ENCODE data around the gene RNASE9. TPM values are rescaled to one million over a fixed set of nuclear protein-coding genes. Genes with fewer than 3 reads are reported as not detected.
"Not testable (repeated sequence)": the region's sequence is repeated elsewhere in the genome, so short reads cannot be mapped to it uniquely, and the experiment has no call there.

Gene RNASE9
- total RNA-seq, 1 donor from 2014 or later = not detected

DNA sequence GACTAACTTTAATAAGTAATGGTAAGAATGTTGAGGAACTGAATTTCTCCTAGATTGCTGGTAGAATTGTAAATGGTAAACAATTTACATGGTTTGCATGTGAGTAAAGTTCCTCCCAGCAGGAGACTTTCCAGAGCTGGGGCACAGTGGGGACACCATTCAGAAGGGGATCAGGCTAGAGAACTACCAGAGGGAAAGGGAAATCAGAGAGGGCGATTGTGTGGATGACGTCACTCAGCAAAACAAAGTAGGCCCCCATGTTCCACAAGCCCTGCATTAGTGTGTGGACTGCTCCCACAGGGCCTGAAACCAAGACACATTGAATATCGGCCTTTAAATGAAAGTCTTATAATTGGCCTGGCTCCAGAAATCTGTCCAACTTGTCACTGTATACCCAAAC is 17.5 kb upstream of the RNASE9 start:
- no peak for DNase-seq (ENCODE audit: low read depth in 2 of 2)

DNA sequence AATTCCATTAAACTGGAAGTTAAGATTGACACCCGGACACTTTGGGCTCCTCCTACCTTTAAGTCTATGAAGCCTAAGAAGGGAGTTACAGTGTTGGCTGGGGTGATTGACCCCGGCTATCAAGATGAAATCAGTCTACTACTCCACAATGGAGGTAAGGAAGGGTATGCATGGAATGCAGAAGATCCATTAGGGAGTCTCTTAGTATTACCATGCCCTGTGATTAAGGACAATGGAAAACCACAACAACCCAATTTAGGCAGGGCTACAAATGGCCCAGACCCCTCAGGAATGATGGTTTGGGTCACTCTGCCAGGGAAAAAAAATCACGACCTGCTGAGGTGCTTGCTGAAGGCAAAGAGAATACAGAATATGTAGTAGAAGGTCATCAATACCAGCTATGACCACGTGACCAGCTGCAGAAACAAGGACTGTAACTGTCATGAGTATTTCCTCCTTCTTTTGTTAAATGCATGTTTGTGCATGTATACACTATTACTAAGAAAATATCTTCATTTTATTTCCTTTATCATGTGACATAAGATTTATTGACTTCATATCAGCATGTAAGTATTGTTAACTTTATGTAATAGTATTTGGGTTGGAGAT is 11.6 kb upstream of the RNASE9 start:
- not testable (repeated sequence) for DNase-seq (ENCODE audit: low read depth in 2 of 2)

DNA sequence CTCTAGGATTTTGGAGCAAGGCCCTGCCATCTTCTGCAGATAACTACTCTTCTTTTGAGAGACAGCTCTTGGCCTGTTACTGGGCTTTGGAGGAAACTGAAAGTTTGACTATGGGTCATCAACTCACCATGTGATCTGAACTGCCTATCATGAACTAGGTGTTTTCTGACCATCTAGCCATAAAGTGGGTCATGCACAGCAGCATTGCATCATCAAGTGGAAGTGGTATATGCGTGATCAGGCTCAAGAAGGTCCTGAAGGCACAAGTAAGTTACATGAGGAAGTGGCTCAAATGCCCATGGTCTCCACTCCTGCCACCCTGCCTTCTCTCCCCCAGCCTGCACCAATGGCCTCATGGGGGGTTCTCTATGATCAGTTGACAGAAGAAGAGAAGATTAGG is 9.9 kb upstream of the RNASE9 start:
- not testable (repeated sequence) for DNase-seq (ENCODE audit: low read depth in 2 of 2)

DNA sequence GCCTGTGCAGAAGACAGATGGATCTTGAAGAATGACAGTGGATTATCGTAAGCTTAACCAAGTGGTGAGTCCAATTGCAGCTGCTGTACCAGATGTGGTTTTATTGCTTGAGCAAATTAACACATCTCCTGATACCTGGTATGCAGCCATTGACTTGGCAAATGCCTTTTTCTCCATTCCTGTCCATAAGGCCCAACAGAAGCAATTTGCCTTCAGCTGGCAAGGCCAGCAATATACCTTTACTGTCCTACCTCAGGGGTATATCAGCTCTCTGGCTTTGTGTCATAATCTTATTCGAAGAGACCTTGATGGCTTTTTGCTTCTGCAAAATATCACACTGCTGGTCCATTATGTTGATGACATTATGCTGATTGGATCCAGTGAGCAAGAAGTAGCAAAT is 9.0 kb upstream of the RNASE9 start:
- DNase-seq (ENCODE audit: low read depth in 2 of 2) = not testable (repeated sequence)

DNA sequence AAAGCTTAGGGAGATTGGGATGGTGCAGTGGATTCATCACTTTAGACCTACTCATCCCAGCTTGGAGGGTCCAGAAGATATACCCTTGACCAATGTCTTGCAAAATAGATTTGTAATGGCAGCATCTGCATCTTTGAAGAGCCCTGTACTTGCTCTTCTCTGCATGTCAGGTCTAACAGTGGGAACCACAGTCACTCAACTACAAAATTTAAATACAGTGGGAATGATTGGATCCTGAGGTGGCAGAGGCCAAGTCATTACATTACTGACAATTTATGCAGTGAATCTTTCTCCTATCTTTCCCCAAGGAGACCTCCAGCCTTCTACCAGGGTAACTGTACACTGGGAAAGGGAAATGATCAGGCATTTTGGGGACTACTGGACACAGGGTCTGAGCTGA is 8.2 kb upstream of the RNASE9 start:
- no peak for DNase-seq (ENCODE audit: low read depth in 2 of 2)

DNA sequence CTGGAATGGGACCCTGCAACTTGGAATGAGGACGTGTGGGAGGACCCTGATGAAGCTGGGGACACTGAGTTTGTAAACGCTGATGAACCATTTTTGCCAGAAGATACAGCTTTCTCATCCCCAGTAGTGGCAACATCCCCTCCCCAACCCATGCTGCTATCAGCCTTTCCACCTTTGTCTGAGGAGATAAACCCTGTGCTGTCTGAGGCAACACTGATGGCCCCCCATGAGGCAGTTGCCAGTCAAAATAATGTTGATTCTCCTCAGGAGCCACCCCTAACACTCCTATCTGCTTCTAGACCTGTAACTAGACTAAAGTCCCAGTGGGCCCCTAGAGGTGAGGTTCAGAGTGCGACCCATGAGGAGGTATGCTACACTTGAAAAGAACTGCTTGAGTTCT is 7.5 kb upstream of the RNASE9 start:
- DNase-seq (ENCODE audit: low read depth in 2 of 2) = no peak

DNA sequence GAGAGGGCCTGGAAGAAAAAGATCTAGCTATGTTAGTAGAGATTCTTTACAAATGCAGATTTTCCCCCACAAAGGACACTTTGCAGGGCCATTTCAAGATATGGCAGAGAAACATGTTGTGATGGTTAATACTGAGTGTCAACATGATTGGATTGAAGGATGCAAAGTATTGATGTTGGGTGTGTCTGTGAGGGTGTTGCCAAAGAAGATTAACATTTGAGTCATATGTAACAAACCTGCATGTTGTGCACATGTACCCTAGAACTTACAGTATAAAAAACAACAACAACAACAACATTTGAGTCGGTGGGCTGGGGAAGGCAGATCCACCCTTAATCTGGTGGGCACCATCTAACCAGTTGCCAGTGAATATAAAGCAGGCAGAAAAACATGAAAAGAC is 6.4 kb upstream of the RNASE9 start:
- not testable (repeated sequence) for DNase-seq (ENCODE audit: low read depth in 2 of 2)

DNA sequence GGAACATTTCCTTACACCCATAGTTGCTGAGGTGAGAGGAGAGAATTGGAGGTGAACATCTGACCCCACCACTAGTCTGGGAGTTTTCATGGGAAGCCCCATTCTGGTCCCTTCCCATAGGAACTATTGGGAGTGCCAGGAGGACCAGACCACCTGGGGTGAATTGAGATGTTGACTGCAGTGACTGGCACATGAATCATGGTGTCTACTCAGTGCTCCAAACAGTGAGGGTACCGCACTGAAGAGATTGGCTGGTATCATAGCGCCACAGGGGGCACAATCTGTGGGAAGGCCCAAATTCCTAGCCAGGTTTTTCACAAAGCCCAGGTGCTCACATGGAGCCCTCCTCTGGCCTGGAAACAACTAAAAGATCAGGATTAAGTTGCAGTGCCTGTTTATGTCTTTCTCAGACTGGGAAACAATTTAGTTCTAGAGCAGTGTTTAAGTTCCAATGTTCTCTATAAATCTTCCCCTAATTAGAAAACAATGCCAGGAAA is 3.7 kb upstream of the RNASE9 start:
- no peak for DNase-seq (ENCODE audit: low read depth in 2 of 2)

DNA sequence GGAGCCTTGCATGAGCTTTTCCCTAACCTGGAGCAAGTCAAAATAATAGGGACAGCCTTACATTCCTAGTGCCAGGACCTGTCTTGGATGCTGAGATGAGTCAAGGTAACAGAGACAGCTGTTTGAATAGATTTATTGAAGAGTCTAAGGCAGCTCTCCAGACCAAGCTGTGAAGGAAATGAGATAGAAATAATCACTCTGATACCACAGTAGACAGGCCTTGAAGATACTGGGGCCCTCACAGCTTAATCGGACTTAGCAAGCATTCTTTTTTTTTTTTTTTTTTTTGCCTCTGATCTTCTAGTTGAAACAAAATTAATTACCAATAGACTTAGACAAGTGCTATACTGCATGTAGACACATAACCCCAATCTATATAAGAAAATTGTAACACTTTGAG is 3.1 kb upstream of the RNASE9 start:
- no peak for DNase-seq (ENCODE audit: low read depth in 2 of 2)

DNA sequence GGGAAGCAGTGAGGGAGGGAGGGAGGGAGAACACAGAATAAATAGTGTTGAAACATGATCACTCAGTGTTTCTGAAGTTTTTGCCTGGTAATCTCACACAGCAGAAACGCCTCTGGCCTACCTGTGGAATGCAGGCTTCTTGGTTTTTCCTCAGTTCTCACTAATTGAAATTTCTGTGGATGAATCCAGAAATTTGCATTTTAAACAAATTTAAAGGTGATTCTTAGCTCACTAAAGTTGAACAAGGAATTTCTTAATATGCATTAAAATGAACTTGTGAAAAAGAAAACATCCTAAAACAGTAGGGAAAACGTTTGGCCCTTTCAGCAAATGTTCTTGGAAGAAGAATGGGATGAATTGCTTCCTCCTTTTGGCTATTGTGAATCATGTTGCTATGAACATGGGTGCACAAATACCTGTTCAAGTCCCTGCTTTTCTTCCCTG is 1.4 kb downstream of the RNASE9 start:
- DNase-seq (ENCODE audit: low read depth in 2 of 2) = no peak

DNA sequence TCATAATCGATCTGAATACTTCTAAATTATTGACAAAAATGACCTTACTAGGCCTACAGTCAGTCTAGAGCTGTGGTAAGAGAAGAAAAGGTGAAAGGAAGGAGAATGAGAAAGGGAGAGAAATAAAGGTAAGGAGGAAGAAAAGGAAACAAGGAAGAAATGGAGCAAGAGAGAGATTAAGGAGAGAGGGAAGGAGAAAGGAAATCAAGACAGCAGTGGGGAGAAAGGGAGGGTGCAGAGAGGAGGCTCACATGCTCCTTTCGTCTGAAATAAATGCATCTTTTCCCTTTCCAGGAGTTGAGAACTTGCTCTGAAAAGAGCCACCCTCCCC is 3.7 kb downstream of the RNASE9 start:
- no peak for DNase-seq (ENCODE audit: low read depth in 2 of 2)

DNA sequence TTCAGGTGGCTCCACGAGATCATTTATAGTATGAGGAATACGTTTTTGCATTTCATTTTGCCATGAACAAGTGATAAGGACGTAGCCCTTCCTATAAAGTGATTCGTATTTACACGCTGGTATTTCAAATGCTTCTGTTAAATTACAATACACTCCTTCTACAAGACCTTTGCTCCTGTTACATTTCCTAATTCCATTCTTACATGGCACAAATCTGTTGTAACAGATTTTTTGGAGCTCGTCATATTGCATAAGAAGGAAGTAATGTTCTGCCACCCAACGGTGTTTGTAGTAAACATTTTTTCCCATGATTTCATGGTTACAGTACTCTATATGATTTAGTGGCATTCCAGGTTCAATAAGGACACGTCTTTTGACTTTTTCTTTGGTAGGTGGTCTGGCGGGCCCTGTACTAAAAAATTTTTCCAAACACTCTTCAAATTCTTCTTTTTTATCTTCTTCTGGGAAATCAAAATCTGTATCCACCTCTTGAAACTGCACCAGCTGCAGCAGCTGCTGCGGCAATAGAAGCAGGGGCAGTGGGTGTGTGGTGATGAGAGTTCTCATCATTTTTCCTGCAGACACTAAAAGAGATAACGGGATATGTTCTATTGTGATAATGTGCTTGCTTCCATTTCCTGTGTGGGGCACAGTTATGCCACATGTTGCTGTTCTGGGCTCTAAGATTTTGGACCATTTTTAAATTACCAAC is 4.2 kb downstream of the RNASE9 start:
- DNase-seq (ENCODE audit: low read depth in 2 of 2) = no peak

DNA sequence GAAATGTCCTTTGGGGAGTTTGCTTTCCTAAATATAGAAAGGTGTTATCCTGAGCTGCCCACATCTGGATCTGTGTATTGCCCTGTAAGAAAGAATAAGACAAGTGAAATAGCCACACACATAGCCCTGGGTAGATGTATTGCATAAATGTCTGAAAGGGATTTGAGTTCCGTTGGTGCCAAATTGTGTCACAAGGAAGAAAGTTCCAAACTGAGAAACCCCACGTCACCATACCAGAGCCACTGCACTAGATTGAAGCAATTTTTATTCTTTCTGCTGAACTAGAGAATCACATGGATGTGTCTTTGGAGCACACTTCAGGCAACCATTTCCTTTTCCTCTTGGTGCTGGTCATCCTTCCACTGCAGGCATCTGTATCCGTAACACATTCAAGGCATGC is 5.0 kb downstream of the RNASE9 start:
- no peak for DNase-seq (ENCODE audit: low read depth in 2 of 2)

DNA sequence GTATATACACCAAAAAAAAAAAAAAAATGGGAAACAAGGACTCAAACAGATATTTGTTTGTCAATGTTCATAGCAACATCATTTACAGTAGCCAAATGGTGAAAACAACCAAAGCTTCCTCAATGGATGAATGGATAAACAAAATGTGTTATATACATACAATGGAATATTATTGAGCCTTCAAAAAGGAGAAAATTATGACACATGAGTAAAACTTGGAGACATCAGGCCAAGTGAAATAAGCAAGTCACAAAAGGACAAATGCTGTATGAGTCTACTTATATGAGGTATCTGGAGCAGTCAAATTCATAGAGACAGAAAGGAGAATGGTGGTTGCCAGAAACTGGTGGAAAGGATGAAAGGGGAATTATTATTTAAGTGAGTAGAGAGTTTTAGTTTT is 7.8 kb downstream of the RNASE9 start:
- no peak for DNase-seq (ENCODE audit: low read depth in 2 of 2)

DNA sequence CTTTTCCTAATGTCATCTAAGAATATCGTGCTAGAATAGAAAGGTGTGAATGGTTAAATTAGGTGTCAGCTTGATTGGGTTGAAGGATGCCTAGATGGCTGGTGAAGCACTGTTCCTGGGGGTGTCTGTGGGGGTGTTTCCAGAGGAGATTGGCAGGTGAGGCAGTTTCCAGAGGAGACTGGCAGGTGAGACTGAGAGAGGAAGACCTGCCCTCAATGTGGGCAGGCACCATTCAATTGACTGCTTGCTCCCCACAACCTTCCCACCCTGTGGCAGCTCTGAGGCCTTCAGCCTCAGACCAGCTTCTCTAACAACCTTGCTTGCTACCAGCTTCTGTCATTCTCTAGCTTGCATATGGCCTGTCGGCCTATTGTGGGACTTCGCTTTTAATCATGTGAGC is 9.2 kb downstream of the RNASE9 start:
- DNase-seq (ENCODE audit: low read depth in 2 of 2) = no peak

DNA sequence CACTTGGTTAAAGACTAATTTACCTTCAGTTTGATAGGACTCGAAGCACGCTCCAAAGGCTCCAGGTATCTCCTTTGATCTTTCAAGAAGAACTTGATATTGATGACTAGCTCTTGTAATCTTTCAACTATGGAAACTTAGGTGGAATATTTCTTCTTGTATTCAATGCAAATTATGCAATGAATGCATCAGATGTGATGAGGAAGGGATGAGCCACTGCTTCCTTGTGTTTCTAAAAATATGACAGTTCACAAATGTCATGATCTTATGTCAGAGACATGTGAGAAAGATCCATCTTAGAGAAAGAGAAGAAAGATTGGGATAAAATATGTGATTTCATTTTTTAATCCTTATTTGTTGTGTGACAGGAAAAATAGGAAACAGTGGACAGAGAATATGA is 9.9 kb downstream of the RNASE9 start:
- DNase-seq (ENCODE audit: low read depth in 2 of 2) = no peak

DNA sequence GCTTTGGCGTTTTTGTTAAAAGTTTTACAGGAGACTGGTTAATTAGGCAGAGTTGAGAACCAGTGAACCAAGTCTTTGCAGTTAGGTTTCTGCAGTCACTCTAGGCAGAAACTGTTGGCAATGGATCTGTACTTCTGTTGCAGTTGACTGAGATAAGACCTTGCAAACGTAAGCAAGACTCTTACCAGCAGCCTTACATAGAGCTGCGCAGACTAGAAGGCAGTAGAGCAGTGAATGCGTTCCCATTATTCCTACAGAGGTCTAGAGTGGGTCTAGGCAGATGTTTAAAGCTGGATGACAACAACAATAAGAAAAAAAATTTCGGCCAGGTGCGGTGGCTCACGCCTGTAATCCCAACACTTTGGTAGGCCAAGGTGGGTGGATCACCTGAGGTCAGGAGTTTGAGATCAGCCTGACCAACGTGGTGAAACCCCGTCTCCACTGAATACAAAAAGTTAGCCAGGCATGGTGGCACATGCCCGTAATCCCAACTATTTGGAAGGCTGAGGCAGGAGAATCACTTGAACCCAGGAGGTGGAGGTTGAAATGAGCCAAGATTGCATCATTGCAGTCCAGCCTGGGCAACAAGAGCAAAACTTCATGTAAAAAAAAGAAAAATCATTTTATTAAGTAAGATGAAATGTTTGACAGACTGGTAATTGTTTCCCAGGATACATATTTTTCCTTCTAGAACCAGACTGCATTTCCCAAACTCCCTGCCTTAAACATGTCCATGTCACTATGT is 12.3 kb downstream of the RNASE9 start:
- no peak for DNase-seq (ENCODE audit: low read depth in 2 of 2)

DNA sequence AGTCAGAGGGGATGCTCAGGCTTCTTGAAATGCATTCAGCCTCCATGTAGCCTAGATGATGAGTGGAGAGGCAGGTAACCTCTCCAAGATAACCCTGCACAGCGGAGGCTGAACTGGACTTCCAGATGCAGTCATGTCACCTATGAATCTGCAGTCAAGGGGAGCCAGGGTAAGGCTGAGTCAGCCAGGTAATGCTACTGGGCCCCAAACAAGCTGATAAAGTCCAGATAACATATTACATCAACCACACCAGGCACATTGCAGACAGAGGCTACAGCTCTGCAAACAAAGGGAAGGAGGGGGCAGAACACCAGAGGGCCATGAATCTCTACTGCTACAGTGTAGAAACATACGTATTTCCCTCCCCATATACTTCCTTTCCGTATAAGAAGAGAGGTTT is 14.0 kb downstream of the RNASE9 start:
- no peak for DNase-seq (ENCODE audit: low read depth in 2 of 2)

DNA sequence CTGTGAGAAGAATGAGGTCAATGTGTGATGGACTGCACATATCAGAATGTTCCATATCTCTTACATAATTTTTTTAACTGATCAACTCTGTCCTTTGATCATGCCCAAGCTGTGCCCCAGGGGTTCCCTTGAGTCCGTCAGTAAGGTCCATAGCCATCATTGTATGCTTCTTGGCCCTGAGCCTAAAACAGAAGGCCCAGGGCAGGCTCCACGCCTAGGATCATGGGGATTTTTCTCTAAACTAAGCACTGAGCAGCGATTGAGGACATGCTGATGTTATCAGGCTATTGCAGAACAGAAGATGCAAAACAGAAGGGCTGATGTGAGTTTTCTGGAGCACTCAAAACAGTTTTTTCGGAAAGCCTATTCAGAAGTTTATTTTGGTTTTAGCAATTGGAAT is 20.9 kb downstream of the RNASE9 start:
- DNase-seq (ENCODE audit: low read depth in 2 of 2) = no peak

DNA sequence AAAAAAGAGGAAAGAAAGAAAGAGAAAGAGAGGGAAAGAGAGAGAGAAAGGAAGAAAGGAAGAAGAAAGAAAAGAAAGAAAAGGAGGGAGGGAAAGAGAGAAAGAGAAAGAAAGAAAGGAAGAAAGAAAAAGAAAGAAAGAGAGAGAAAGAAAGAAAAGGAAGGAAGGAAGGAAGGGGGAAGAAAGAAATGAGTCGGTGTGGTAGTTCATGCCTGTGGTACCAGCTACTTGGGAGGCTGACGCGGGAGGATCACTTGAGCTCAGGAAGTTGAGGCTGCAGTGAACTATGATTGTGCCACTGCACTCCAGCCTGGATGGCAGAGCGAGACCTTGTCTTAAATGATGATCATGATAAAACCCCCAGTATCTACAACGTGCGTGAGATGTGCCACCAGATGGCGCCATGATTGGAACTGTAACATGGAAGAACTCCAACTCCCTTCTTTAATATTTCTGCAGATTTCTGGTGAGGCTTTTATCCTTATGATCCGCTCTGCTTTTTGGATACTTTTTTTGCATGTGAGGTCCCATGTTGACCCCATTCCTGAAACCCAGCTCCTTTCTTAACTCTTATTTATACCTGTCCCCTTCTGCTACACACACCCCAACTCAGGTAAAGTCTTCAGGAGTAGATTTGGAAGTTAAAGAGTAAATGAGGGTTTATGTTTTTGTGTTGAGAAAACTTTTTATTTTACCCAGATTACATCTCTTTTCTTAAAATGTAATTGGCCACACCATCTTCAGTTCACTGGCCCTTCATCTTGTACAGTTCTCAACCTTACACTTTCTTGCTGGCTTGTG is 29.9 kb downstream of the RNASE9 start:
- DNase-seq (ENCODE audit: low read depth in 2 of 2) = peak; percentile 80 to 81

DNA sequence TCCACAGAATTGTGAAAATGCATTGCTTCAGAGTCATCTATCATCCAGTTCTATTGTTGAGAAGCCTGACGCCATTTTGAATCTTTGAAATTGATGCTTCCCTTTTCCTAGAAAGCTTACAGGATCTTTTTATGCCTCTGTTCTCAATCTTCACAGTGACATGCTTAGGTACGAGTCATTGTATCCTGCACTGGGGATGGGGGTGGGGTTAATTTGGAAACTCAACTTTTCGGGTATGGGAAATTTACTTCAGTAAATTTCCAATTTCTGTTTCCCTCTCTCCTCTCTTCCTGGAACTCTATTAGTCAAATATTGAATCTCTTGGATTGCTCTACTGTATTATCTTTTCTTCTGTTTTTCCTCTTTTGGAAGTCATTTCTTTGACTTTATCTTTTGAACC is 31.0 kb downstream of the RNASE9 start:
- DNase-seq (ENCODE audit: low read depth in 2 of 2) = no peak

DNA sequence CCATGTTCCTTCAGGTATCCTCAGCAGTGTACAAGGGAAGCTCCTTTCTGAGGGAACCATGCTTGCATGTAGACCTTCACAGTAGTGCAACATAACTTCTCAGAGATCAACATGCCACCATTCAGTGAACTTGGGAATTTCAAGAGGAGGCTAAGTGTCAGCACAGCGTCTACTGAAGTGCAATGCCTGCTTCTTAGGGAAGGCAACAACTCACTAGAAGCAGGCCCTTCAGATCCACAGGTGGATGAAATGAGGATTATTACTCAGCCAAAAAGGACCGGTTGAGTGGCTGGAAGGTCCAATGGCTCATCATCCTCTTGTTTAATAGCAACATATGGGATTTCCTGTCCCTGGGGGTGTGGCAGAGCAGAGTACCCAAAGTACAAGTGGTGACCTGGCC is 36.8 kb downstream of the RNASE9 start:
- DNase-seq (ENCODE audit: low read depth in 2 of 2) = no peak

All from lung microvascular endothelial cell (primary cell).